ENCODE data around the gene PIWIL4.

DNA sequence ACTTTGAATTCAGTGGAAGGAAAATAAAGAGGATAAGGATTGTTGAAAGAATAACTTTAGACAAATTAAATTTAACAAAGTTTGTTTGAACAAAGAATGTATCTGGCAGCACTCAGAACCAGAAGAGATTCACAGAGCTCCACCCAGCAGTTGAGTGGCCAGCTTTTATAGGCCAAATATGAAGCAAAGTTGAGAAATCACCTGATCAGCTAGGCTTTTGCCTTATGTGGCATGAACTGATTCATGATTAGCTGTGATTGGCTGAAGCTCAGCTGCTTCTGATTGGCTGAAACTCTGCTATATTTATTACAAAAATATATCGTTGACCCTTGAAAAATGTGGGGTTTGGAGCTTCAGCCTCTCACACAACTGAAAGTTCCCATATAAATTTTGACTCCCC is 62.6 kb downstream of the PIWIL4 start:
- TF ChIP-seq, protein P1, sequence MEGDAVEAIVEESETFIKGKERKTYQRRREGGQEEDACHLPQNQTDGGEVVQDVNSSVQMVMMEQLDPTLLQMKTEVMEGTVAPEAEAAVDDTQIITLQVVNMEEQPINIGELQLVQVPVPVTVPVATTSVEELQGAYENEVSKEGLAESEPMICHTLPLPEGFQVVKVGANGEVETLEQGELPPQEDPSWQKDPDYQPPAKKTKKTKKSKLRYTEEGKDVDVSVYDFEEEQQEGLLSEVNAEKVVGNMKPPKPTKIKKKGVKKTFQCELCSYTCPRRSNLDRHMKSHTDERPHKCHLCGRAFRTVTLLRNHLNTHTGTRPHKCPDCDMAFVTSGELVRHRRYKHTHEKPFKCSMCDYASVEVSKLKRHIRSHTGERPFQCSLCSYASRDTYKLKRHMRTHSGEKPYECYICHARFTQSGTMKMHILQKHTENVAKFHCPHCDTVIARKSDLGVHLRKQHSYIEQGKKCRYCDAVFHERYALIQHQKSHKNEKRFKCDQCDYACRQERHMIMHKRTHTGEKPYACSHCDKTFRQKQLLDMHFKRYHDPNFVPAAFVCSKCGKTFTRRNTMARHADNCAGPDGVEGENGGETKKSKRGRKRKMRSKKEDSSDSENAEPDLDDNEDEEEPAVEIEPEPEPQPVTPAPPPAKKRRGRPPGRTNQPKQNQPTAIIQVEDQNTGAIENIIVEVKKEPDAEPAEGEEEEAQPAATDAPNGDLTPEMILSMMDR (IDR thresholded peaks at IDR 0.05), result no peak
- no peak for TF ChIP-seq POLR2A (IDR thresholded peaks at IDR 0.05)
